Tibial artery (tissue), 4 donors: ENCODE results near the gene INCA1.
A peak's percentile ranks its signal among the peaks of the same experiment; 100 is the strongest.
"Not testable (repeated sequence)": the region's sequence is repeated elsewhere in the genome, so short reads cannot be mapped to it uniquely, and the experiment has no call there.

Experiments used
- DNase-seq, 2 donors: peaks; one replicate each; pipeline ENCODE4 v3.0.0-alpha.2; 2019
- H3K27ac ChIP-seq, 2 donors: fragments of 200-600 bp; sonication (generic) in 1 of 2; 1 replicate in 1 of 2; 2 replicates in 1 of 2; pipeline ENCODE4 v1.5.1; 2018 to 2019; ENCODE audit warnings: mild to moderate bottlenecking in 1 of 2
- H3K27me3 ChIP-seq, 2 donors: fragments of 200-600 bp; sonication (generic) in 1 of 2; one replicate each; pipeline versions ENCODE4 v1.5.1 to v1.6.0; 2016 to 2019
- H3K36me3 ChIP-seq, 3 donors: fragments of 200-600 bp; sonication (generic) in 2 of 3; one replicate each; pipeline ENCODE4 v1.5.1; 2016 to 2019; ENCODE audit warnings: mild to moderate bottlenecking in 2 of 3
- H3K4me1 ChIP-seq, 4 donors: fragments of 200-600 bp; sonication (generic) in 2 of 4; 1 replicate in 3 of 4; 2 replicates in 1 of 4; pipeline ENCODE4 v1.5.1; 2016 to 2019
- H3K4me3 ChIP-seq, 2 donors: fragments of 200-600 bp; sonication (generic) in 1 of 2; 1 replicate in 1 of 2; 2 replicates in 1 of 2; pipeline ENCODE4 v1.5.1; 2018 to 2019; ENCODE audit warnings: mild to moderate bottlenecking in 2 of 2
- H3K9me3 ChIP-seq, 3 donors: fragments of 200-600 bp; sonication (generic) in 1 of 3; one replicate each; pipeline ENCODE4 v1.5.1; 2016 to 2019
- intact Hi-C: fragments of 100-400 bp; cut with DNase I; formaldehyde crosslinking; loops from one replicate; pipeline ENCODE4 v1.15.0; 2023; ENCODE audit warnings: low total_unique reads
- TF ChIP-seq, protein P1 (sequence below), 2 experiments: fragments of 200-600 bp in 1 of 2; fragments of 450-650 bp in 1 of 2; IDR thresholded peaks; one replicate each; pipeline ENCODE4 v1.5.1; 2017 to 2019; ENCODE audit warnings: antibody characterized with exemption in 2 of 2, mild to moderate bottlenecking in 1 of 2, moderate library complexity in 1 of 2

Gene INCA1

GRCh38 chr17:5031365-5032082, 34.2 kb upstream of the INCA1 start:
- Histone ChIP-seq H3K36me3 (no peaks in the 10 kb centered on the region), H3K27me3 (peaks cover 0 to 19% of the 10 kb centered on the region in 2 donors), H3K9me3 (no peaks in the 10 kb centered on the region), H3K27ac (no peak overlapping the region), H3K4me1 (peaks cover 0 to 15% (median 6%) of the 10 kb centered on the region in 4 donors), H3K4me3 (peak overlapping the region; percentile 46 to 63)
- intact Hi-C loops: no loop called here
- DNase-seq: peak; percentile 69 to 82
- TF ChIP-seq, protein P1, sequence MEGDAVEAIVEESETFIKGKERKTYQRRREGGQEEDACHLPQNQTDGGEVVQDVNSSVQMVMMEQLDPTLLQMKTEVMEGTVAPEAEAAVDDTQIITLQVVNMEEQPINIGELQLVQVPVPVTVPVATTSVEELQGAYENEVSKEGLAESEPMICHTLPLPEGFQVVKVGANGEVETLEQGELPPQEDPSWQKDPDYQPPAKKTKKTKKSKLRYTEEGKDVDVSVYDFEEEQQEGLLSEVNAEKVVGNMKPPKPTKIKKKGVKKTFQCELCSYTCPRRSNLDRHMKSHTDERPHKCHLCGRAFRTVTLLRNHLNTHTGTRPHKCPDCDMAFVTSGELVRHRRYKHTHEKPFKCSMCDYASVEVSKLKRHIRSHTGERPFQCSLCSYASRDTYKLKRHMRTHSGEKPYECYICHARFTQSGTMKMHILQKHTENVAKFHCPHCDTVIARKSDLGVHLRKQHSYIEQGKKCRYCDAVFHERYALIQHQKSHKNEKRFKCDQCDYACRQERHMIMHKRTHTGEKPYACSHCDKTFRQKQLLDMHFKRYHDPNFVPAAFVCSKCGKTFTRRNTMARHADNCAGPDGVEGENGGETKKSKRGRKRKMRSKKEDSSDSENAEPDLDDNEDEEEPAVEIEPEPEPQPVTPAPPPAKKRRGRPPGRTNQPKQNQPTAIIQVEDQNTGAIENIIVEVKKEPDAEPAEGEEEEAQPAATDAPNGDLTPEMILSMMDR (IDR thresholded peaks at IDR 0.05): peak; percentile 69 to 85

DNA sequence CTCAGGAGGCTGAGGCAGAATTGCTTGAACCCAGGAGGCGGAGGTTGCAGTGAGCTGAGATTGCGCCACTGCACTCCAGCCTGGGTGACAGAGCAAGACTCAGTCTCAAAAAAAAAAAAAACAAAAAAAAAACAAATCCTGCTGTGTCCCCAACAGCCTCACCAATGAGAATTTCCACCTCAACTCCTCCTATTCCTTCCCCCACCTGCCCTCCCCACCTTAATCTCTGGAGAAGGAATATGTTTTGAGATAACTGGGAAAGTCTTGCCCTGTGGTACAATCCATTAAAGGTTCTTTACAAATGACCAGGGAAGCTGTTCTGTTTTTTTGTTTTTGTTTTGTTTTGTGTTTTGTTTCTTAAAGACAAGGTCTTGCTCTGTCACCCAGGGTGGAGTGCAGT, 32.8 kb upstream of the INCA1 start:
- peaks cover 0 to 11% (median 2%) of the 10 kb centered on the region in 4 donors for H3K4me1 ChIP-seq
- intact Hi-C loops, H3K27ac ChIP-seq: not testable (repeated sequence)

GRCh38 chr17:5027916-5028315, 30.6 kb upstream of the INCA1 start:
- H3K4me3 ChIP-seq: no peak overlapping the region
- no peaks in the 10 kb centered on the region for H3K9me3 ChIP-seq
- intact Hi-C loops: no loop called here
- TF ChIP-seq, protein P1 (IDR thresholded peaks at IDR 0.05): no peak
- no peak overlapping the region for H3K27ac ChIP-seq
- H3K4me1 ChIP-seq: peaks cover 0 to 8% (median 2%) of the 10 kb centered on the region in 4 donors
- H3K36me3 ChIP-seq: peaks cover 8 to 21% (median 21%) of the 10 kb centered on the region in 3 donors
- no peak for DNase-seq
- H3K27me3 ChIP-seq: no peaks in the 10 kb centered on the region

More for the DNA sequence above, 32.8 kb upstream of the INCA1 start:
- not testable (repeated sequence) for H3K36me3 ChIP-seq, H3K9me3 ChIP-seq, H3K27me3 ChIP-seq, H3K4me3 ChIP-seq, DNase-seq

- intact Hi-C loops: no loop called here
- TF ChIP-seq, protein P1 (IDR thresholded peaks at IDR 0.05): no peak
- Histone ChIP-seq H3K27ac (no peak overlapping the region), H3K4me3 (no peak overlapping the region), H3K36me3 (peaks cover 14 to 27% (median 27%) of the 10 kb centered on the region in 3 donors), H3K4me1 (peaks cover 0 to 8% (median 2%) of the 10 kb centered on the region in 4 donors), H3K27me3 (no peaks in the 10 kb centered on the region), H3K9me3 (no peaks in the 10 kb centered on the region)
- DNase-seq: no peak
Observed at GRCh38 chr17:5027299-5027698, 30.0 kb upstream of the INCA1 start.

- TF ChIP-seq, protein P1 (IDR thresholded peaks at IDR 0.05): no peak
- H3K27ac ChIP-seq: no peak overlapping the region
- no peaks in the 10 kb centered on the region for H3K4me1 ChIP-seq
- H3K9me3 ChIP-seq: no peaks in the 10 kb centered on the region
- no peak overlapping the region for H3K4me3 ChIP-seq
- peaks cover 37 to 54% (median 54%) of the 10 kb centered on the region in 3 donors for H3K36me3 ChIP-seq
- intact Hi-C loops: no loop called here
- DNase-seq: no peak
- no peaks in the 10 kb centered on the region for H3K27me3 ChIP-seq
Observed at GRCh38 chr17:5024604-5025003, 27.3 kb upstream of the INCA1 start.

GRCh38 chr17:5023588-5024147, 26.3 kb upstream of the INCA1 start:
- TF ChIP-seq, protein P1 (IDR thresholded peaks at IDR 0.05): no peak
- Histone ChIP-seq H3K4me3 (no peak overlapping the region), H3K27ac (no peak overlapping the region), H3K27me3 (no peaks in the 10 kb centered on the region), H3K36me3 (peaks cover 45 to 64% (median 64%) of the 10 kb centered on the region in 3 donors), H3K9me3 (no peaks in the 10 kb centered on the region), H3K4me1 (no peaks in the 10 kb centered on the region)
- no peak for DNase-seq
- intact Hi-C loops: no loop called here
